ENCODE data around the gene SARDH. TPM values are rescaled to one million over a fixed set of nuclear protein-coding genes. Genes with fewer than 3 reads are reported as not detected.

The SARDH gene
- total and polyA plus RNA-seq, 2 of the 8 experiments (the other 6 are each of a cell fraction or from before 2014, with no cell fraction given), result 6.4 to 7.4 TPM

- Histone ChIP-seq H3K4me2 (ENCODE audit: insufficient read depth in 1 of 2, low read depth in 2 of 2, low read length in 2 of 2) (no peak overlapping the region), H3K9ac (replicated peaks in 1 of 4; ENCODE audit: extremely low read depth in 1 of 4, low read depth in 3 of 4, low read length in 3 of 4) (no peak overlapping the region), H2BK120ac (replicated peaks; ENCODE audit: low read depth, low read length) (no peak overlapping the region), H3K4me1 (replicated peaks in 1 of 4; ENCODE audit: control insufficient read depth in 3 of 4, insufficient read depth in 4 of 4, low read length in 3 of 4) (no peaks in the 10 kb centered on the region; a peak in 1 of 7 replicates), H2BK20ac (ENCODE audit: low read length) (no peak overlapping the region), H4K20me1 (replicated peaks in 1 of 2; ENCODE audit: control insufficient read depth in 1 of 2, insufficient read depth in 2 of 2, low read length in 2 of 2) (peaks cover 0 to 5% of the 10 kb centered on the region in 2 experiments), H4K8ac (ENCODE audit: extremely low read depth, insufficient read depth, low read length) (no peak overlapping the region), H3K23ac (ENCODE audit: insufficient read length) (no peak overlapping the region), H3K9me3 (ENCODE audit: insufficient read depth in 2 of 2, low read depth in 1 of 2, low read length in 1 of 2) (no peaks in the 10 kb centered on the region; a peak in 1 of 4 replicates), H3K79me2 (ENCODE audit: control insufficient read depth in 1 of 2, insufficient read depth in 2 of 2, low read length in 2 of 2) (no peaks in the 10 kb centered on the region), H2AK5ac (ENCODE audit: low read depth, low read length) (no peak overlapping the region), H2BK15ac (ENCODE audit: low read length) (no peak overlapping the region), H3K56ac (replicated peaks; ENCODE audit: insufficient read length, low read depth, low read length) (no peak overlapping the region), H3K79me1 (ENCODE audit: low read depth, low read length) (no peaks in the 10 kb centered on the region), H4K91ac (replicated peaks; ENCODE audit: insufficient read length, low read length) (no peak overlapping the region), H3K4me3 (ENCODE audit: extremely low read depth in 1 of 4, insufficient read depth in 2 of 4, low read depth in 3 of 4, low read length in 4 of 4) (no peak overlapping the region), H3K14ac (ENCODE audit: insufficient read length) (no peak overlapping the region), H3K27ac (ENCODE audit: low read depth, low read length) (no peak overlapping the region), H3K23me2 (ENCODE audit: low read depth, low read length) (peaks cover 3% of the 10 kb centered on the region; the same call in 1 of the 2 replicates), H3K27me3 (replicated peaks in 1 of 4; ENCODE audit: control insufficient read depth in 3 of 4, extremely low read depth in 1 of 4, insufficient read depth in 3 of 4, low read length in 3 of 4) (no peaks in the 10 kb centered on the region), H3K4ac (replicated peaks; ENCODE audit: insufficient read length, low read depth, low read length) (no peak overlapping the region), H3K36me3 (ENCODE audit: control insufficient read depth in 2 of 4, insufficient read depth in 4 of 4, low read length in 3 of 4) (no peaks in the 10 kb centered on the region), H4K5ac (ENCODE audit: insufficient read length, low read depth, low read length) (no peak overlapping the region), H2AFZ (ENCODE audit: low read length) (no peak overlapping the region), H3K18ac (ENCODE audit: extremely low read depth, low read length) (no peak overlapping the region), H2BK5ac (ENCODE audit: low read depth, low read length) (no peak overlapping the region), H2BK12ac (ENCODE audit: low read depth, low read length) (no peak overlapping the region)
- POLR2A ChIA-PET (ENCODE audit: partially characterized antibody), result no interaction called here
- DNase-seq (ENCODE audit: low read depth in 1 of 2, low spot score in 2 of 2) (no peak), FAIRE-seq (no peak)
- no peak for TF ChIP-seq EP300 (IDR thresholded peaks at IDR 0.05; ENCODE audit: borderline replicate concordance in 1 of 2, low read depth in 2 of 2, low read length in 2 of 2)
- no peak for TF ChIP-seq RXRA (IDR thresholded peaks at IDR 0.05; ENCODE audit: insufficient read depth, low read depth, low read length)
- no peak for TF ChIP-seq JUND (IDR thresholded peaks at IDR 0.05; ENCODE audit: low read length)
- no peak for TF ChIP-seq CTBP2 (IDR thresholded peaks at IDR 0.05; ENCODE audit: borderline replicate concordance, insufficient read depth, insufficient read length, low read length)
- TF ChIP-seq TAF7 (optimal IDR thresholded peaks at IDR 0.05; ENCODE audit: borderline replicate concordance, low read depth, low read length), result no peak
- TF ChIP-seq E2F6 (IDR thresholded peaks at IDR 0.05), result no peak
- TF ChIP-seq HDAC6 (IDR thresholded peaks at IDR 0.05; ENCODE audit: low read depth, low read length), result no peak
- CTCF ChIA-PET (ENCODE audit: partially characterized antibody), result interaction anchor here (1.1 to 3.0 kb wide), 11 partner anchors 10 to 266 kb away, joined by 3 to 25 read pairs (median 4); partner anchors contain the start of genes ADAMTSL2 and SARDH
- WGBS, 2 experiments (ENCODE audit: extremely low coverage in 1 of 2, insufficient coverage in 1 of 2, insufficient read length in 1 of 2, insufficient replicate concordance in 2 of 2, low coverage in 1 of 2, low lambda C conversion rate in 2 of 2, missing lambda C conversion rate in 1 of 2), result 75 to 99% methylated on average over 4 to 10 of the region's 10 CpGs
Measured at GRCh38 chr9:133728856-133729616, 9.1 kb downstream of the SARDH start.
